Bronchial epithelial cell (primary cell): ENCODE data around the gene ULK4. TPM values are rescaled to one million over a fixed set of nuclear protein-coding genes. Genes with fewer than 3 reads are reported as not detected.

Experiments
- DNase-seq: peaks from one replicate; pipeline ENCODE4 v3.0.0-alpha.2; 2010; ENCODE audit warnings: low read depth
- FAIRE-seq: peaks from 2 replicates; lab custom pipeline; 2011; peaks lifted over from hg19 to GRCh38; lab: Jason Lieb, UNC
- H3K27me3 ChIP-seq: 2 replicates; pipeline ENCODE4 v1.5.1; 2011; ENCODE audit warnings: low read length; ENCODE audit not compliant: control insufficient read depth, insufficient read depth
- H3K36me3 ChIP-seq: 2 replicates; pipeline ENCODE4 v1.5.1; 2011; ENCODE audit warnings: low read length; ENCODE audit not compliant: control insufficient read depth, insufficient read depth
- H3K4me3 ChIP-seq: 2 replicates; pipeline ENCODE4 v1.5.1; 2011; ENCODE audit warnings: mild to moderate bottlenecking, low read depth, low read length, control low read depth
- total RNA-seq: library from RNA; depleted of rRNA; stranded (reverse); fragments of >200 nt; gene quantifications from 2 replicates; pipeline ENCODE4 v1.2.1, GENCODE V29; 2014
- TF ChIP-seq, protein P1 (sequence below): IDR thresholded peaks from 2 replicates; pipeline ENCODE4 v1.5.1; 2011; ENCODE audit warnings: mild to moderate bottlenecking, moderate library complexity, low read length, control low read depth, inconsistent platforms; ENCODE audit not compliant: insufficient read depth, severe bottlenecking

ULK4 gene
- total RNA-seq, 1 donor from 2014 or later = 3.9 TPM

- peak overlapping the region; percentile 93 for H3K4me3 ChIP-seq
- TF ChIP-seq, protein P1, sequence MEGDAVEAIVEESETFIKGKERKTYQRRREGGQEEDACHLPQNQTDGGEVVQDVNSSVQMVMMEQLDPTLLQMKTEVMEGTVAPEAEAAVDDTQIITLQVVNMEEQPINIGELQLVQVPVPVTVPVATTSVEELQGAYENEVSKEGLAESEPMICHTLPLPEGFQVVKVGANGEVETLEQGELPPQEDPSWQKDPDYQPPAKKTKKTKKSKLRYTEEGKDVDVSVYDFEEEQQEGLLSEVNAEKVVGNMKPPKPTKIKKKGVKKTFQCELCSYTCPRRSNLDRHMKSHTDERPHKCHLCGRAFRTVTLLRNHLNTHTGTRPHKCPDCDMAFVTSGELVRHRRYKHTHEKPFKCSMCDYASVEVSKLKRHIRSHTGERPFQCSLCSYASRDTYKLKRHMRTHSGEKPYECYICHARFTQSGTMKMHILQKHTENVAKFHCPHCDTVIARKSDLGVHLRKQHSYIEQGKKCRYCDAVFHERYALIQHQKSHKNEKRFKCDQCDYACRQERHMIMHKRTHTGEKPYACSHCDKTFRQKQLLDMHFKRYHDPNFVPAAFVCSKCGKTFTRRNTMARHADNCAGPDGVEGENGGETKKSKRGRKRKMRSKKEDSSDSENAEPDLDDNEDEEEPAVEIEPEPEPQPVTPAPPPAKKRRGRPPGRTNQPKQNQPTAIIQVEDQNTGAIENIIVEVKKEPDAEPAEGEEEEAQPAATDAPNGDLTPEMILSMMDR = no peak
- H3K36me3 ChIP-seq = no peaks in the 10 kb centered on the region
- FAIRE-seq = no peak
- DNase-seq = no peak
- no peaks in the 10 kb centered on the region for H3K27me3 ChIP-seq
Observed at GRCh38 chr3:41198526-41198925, 763.4 kb downstream of the ULK4 start.

GRCh38 chr3:41198046-41198445 is 763.9 kb downstream of the ULK4 start:
- no peak overlapping the region for H3K4me3 ChIP-seq
- no peaks in the 10 kb centered on the region for H3K36me3 ChIP-seq
- FAIRE-seq (no peak), DNase-seq (no peak)
- no peaks in the 10 kb centered on the region for H3K27me3 ChIP-seq
- TF ChIP-seq, protein P1 = no peak

Other genes starting within 250 kb of the ULK4 start
- 36.1 and 43.5 TPM in 2 replicates for gene TRAK1, start 129.3 kb upstream of the ULK4 start, total RNA-seq